A673 (cell line): Measurements from ENCODE around the gene PDZD8.

Source experiments
- CTCF ChIP-seq: fragments of 300-800, 200-600 bp; sonication (generic); conservative IDR thresholded peaks from 2 replicates; pipeline ENCODE4 v1.5.1; 2017; ENCODE audit warnings: low read depth, mild to moderate bottlenecking, antibody characterized with exemption, low read length, moderate library complexity, mixed read lengths
- EZH2 ChIP-seq: fragments of 200-600 bp; sonication (generic); IDR thresholded peaks from 2 replicates; pipeline ENCODE4 v1.6.1; 2017; ENCODE audit warnings: borderline replicate concordance, low read depth, mild to moderate bottlenecking, mixed read lengths, antibody characterized with exemption, low read length; ENCODE audit not compliant: poor library complexity, severe bottlenecking

DNA sequence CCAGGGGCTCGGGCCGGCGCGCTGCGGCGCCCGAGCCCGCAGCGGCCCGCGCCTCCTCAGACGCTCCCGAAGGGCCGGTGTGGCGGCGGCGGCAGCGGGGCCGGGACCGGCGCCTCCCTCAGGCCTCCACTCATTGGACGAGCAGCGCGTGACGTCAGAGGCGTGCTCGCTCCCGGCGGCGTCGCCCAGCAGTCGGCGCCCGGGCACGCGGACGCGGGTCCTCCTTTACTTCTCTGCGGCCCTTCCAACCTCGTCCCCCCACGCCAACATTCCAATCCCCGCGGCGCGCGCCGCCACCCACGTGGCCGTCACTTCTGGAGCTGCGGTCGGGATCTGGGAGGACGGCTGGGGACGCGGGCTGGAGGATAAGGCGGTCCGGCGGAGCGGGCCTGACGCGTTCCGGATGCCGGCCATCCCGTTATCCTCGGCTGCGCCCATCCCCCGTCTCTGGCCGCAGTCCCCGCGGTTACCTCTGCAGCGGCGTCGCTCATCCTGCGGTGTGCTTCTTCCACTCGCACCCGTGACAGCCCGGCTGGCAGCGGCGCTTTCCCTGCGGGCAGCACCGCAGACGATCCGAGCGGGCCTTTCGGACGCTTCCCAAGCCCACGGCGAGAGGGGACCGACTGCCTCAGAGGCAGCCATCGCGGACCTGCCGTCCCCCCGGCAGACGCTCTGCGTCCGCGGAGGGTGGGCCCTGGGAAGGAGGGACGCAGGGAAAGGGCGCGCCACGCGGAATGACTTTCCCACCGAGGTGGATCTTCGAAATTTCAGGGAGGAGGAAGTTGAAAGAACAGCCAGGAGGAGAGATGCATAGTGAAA lies at the start of gene PDZD8:
- TF ChIP-seq CTCF (no peak), EZH2 (no peak)
